Fibroblast of peridontal ligament (primary cell): ENCODE results near the gene BCL2L12.

Source experiments
- DNase-seq: peaks from one replicate; pipeline ENCODE4 v3.0.0-alpha.2; 2010; ENCODE audit errors: extremely low read depth

Gene BCL2L12

DNA sequence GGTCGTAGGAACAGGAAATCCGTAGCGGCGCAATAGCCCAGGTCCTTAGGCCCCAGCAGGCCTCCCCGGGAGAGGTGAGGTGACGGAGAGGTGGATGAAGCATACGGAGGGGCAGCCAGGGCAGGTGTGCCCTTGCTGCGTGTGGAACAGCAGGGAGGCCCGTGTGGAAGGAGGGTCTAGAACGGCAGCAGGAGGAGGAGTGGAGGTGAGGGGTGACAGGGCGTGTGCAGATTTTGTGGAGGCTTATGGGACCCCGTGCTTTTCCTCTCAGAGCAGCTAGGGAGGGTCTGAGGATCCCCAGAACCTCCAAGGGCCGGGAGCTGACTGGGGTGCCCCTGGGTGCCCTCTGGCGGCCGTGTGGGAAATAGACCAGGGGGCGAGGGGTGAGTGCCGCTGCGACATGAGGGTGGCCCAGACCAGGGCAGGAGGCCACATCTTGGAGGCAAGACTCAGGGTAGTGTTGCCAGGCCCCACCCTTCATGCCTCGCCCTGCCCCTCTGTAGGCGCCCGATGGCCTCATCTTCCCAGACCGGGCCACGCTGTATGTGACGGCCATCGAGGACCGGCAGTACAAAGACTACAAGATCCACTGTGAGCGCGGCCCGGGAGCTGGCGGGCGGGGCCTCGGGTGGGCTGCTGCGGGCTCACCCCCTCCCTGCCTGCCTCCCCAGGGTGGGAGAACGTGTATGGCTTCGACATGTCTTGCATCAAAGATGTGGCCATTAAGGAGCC lies 18.7 kb downstream of the BCL2L12 start:
- no peak for DNase-seq

DNA sequence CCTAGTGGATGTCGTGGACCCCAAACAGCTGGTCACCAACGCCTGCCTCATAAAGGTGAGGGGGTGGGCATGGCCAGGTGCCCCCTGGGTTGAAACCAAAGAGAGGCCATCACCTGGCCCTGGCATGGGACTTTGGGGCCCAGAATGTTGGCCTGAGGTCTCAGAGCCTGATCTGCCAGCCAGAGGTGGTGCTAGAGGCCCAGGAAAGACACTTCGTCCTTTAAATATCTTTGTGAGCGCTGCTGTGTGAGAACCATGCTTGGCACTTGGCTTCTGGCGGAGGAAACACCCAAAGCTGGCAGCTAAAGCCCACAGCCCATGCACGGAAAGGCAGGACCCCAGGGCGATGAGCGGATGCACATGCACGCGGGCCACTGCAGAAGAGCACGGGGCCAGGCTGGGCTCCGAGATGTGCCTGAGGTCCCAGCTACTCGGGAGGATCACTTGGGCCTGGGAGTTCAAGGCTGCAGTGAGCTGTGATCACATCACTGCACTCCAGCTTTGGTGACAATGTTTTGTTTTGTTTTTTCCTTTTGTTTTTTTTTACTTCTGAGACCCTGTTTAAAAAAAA lies 19.3 kb downstream of the BCL2L12 start:
- no peak for DNase-seq

DNA sequence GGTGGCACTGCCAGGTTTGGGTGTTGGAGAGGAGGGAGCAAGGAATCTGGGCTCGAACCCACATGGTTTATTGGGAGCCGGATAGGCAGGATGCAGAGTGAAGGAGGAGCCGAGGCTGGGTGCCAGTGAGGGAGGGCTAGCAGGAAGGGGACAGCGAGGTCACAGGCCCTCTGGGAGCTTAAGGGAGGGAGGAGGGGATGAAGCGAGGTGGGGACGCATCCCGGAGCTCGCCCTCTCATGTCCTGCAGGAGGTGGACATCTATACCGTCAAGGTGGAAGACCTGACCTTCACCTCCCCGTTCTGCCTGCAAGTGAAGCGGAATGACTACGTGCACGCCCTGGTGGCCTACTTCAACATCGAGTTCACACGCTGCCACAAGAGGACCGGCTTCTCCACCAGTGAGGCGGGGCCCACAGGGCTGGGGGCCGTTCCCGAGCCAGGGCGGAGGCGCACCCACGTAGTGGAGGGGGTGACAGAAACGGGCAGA lies 20.2 kb downstream of the BCL2L12 start:
- DNase-seq = no peak

DNA sequence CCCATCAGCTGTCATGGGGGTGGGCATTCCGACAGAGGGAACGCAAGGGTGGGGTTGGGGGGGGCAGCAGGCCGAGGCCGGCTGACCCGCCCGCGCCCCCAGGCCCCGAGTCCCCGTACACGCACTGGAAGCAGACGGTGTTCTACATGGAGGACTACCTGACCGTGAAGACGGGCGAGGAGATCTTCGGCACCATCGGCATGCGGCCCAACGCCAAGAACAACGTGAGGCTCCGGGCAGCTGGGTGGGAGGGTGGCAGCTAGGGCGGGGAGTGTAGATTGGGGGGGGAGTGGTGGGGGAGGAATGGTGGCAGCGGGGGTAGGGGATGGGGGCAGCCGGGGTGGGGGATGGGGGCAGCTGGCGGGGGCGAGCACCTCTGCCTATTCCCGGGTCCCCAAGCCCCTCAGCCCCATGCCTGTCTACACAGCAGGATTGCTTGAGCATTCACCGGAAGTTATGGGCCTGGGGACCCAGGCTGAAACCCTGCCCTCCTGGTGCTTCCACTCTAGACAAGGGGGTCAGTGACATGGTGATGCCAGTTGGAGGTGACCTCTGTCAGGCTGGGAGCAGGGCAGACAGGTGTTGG lies 20.9 kb downstream of the BCL2L12 start:
- no peak for DNase-seq

DNA sequence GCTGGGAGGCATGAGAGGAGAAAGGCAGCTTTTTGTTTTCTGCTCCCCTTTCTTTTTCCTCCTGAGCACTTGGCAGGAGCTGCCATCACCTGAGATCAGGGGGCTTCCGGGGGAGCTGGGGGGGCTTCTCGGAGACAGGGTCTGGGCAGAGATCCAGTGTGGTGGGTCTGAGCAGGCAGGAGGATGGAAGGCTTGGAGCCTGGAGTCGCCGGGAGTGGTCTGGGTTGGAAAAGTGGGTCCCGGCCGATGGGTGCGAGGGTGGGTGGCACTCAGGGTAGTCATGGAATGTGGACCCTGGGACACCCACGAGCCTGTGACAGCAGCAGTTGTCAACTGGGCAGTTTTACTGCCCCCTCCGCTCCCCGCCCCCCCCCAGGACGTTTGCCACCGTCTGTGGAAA lies 21.4 kb downstream of the BCL2L12 start:
- no peak for DNase-seq

DNA sequence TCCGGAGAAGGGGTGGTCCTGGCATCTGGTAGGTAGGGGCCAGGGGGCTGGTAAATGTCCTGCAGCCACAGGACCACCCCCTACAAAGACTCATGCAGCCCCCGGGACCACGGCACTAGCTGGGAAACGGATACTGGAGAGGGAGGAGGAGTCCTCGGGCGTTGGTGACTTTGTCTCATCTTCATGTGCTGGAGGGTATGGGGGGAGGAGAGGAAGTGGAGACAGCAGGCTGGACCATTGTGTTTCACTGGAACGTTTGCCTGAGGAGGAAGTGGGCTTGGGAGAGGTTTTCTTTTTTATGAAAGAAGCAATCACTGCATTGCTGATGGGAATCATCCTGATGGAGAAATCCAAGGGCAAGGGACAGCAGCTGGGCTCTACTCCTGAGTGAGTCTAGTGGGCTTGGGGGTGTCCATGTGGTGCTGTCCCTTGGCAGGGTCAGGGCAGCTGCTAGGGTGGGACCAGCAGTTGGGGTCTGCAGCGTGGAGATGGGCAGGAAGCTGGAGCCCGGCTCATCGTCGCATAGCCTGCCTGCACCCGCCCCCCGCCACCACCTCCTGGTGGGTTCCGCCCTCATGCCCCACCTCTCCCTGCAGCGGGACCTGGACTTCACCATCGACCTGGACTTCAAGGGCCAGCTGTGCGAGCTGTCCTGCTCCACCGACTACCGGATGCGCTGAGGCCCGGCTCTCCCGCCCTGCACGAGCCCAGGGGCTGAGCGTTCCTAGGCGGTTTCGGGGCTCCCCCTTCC lies 22.0 kb downstream of the BCL2L12 start:
- no peak for DNase-seq

DNA sequence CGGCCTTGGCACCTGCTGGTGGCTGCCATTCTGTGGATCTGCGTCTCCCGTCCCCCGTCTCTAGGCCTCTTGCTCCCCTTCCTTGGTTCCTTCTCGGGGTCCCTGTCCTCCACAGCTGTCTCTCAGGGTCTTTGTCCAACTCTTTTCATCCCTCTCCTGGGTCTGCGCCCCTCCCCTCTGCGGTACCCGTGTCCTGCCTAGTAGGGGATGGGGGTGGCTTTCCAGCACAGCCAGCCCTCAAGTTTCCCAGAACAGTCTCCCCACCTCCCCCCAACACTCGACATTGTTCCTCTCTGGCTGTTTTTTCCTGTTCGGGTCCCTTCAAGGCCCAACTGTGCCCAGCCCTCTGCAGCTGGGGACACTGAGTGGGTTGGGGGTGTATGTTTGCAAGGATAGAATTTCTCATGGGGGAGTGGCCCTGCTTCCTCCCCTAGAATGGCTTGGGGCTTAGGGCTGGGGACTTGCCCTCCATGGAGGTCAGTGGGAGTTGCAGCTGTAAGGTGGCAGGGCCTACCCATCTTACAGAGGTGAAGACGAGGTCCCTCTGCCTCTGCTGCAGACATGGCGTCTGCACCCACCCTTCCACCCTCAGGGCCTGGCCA lies 22.9 kb downstream of the BCL2L12 start:
- DNase-seq = no peak

DNA sequence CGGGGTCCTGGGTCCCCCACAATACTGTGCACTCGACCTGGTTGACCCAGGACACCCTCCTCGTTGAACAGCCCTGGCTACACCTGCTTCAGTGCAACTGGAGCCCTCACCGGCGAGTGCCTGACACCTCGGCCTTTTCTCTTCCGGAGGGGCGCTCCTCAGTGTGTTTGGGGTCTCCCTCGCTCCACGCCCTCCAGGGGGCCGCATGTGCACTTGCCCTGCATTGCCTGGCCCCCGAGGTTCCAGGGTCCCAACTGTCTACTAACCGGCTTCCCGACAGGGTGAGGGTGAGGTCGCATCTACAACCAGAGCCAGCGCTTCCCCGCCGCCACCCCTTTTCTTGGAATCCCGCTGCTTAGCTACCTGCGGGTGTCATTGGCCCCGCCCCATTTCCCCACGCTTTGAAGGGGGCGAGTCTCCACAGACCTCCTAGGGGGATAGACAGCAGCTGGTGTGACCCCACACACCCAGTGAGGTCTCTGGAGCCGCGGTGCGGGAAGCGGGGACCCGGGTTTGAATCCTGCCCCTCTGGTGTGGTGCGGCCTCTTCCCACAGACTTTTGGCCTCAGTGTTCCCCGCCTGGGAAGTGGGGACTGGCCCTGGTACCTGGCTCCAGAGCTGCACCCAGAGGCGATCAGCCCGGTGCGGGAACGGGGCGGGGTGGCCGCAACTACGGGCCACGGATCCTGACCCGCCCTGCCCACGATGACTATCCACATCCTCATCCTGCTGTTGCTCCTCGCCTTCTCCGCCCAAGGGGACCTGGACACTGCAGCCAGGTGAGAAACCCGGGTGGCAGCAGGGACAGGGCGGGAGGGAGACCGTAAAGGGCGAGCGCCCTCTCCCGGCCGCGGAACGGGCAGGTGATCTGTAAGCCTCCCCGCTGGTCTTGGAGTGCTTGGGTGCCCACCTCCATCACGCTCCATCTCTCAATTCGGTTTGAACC lies 23.7 kb downstream of the BCL2L12 start, which contains the start of gene ADM5:
ADM5 (plus strand) TSS at position 462 of the 946 bp plus-strand sequence; CDS start at position 706, 244 bp downstream.
- DNase-seq = no peak

DNA sequence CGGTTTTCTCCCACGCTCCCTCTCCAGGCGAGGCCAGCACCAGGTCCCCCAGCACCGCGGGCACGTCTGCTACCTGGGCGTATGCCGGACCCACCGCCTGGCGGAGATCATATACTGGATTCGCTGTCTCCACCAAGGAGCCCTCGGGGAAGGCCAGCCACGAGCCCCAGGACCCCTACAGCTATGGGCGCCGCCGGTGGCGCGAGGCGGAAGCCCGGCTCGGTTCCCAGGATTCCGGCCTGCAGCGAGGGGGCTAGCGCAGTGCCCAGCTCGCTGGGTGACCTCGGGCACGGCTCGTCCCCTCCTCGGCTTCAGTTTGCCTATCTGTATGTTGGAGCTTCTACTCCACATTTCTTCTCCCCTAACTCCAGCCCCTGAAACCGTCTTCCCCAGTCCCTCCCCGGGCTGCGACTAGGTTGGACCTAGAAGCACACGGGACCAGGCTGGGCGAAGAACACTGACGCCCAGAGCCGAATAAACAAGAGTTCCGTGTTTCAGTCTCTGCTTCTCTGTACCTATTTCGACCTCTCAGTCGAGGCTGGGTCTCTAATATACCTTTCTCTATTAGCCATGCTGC lies 24.4 kb downstream of the BCL2L12 start:
- no peak for DNase-seq

DNA sequence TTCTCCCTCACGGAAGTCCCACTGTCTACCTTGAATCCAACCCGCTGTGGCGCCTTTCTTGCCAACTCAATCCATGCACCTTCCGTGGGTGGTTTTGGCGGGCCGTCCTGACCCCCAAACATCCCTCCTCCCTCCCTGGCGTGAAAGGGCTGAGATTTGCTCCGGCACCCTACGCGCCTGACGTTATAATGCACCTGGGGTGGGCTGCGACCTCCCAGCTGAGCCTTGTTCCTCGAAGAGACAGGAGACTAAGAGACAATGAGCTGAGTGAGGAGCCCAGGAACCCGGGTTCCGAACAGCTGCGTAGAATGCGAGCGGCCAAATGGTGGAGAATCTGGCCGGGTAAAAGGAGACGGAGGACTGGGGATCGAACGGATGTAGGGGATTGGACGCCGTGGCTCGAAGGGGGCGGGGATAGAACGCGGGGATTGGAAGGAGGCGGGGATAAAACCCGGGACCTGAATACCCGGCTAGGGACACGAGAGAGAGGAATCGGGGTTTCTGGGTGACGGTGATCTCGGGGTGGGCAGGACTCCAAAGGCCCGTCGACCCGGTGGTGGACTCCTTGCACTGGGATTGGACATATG lies 25.0 kb downstream of the BCL2L12 start, which contains the start of gene CPT1C:
CPT1C (plus strand) TSS at position 461 of the 587 bp plus-strand sequence. CDS start 1,137 bp downstream, outside the sequence.
- DNase-seq = peak; percentile 72

DNA sequence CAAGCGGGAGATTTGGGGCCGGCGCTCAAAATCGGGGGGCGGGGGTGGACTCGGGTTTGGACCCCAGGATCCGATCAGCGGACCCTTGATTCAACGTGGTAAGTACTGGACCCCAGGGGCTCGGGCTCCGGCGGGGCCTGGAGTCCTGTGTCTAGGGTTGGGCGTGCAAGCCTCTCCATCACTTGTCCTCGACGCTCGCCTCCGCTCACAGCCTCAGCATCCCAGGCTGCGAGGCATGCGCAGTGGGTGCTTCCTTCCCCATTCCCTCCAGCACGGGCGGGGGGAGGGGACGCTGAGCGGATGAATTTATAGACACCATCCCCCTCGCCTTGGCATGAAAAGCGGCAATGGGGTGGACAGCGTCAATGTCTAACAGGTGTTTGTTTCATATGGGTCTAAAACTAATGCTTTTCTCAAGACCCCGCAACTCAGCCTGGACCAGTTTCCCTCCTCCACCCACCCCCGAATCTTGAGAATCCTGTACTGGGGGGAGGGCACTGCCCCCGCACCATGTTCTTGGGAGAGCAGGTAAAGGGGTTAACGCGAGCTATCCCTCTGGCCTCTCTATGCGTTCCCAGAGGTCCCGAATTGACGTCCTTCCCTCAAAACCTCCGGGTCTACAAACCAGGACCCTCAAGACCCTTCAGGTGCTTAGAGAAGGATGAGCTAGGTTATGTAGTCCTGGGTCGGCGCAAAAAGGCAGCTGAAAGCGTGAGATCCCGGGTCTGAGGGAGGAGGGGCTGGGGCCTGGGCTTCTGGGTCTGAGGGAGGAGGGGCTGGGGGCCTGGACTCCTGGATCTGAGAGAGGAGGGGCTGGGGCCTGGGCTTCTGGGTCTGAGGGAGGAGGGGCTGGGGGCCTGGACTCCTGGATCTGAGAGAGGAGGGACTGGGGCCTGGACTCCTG lies 25.8 kb downstream of the BCL2L12 start:
- peak; percentile 68 for DNase-seq

DNA sequence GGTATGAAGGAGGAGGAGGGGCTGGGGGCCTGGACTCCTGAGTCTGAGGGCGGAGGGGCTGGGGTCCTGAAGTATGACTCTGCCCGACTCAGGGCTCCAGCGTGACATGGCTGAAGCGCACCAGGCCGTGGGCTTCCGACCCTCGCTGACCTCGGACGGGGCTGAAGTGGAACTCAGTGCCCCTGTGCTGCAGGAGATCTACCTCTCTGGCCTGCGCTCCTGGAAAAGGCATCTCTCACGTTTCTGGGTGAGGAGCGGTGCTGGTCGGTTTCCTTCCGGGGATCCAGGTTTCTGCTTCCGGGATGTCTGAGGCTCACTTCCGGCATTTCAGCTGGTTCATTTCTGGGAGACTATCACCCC lies 26.4 kb downstream of the BCL2L12 start:
- DNase-seq = no peak

DNA sequence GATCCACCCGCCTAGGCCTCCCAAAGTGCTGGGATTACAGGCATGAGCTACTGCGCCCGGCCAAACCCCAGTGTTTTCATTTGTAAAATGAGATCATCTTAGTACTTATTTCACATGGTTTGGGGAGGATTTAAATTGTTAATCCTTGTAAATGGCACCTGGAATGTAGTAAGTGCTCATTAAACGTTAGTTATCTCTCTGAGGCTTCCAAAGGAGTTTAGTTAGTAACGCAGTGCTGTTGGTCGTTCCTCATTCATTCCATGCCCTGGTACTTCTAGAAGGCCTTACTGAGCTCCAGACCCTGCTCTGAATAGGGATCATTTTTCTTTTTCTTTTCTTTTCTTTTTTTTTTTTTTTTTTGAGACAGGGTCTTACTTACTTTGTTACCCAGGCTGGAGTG lies 30.4 kb downstream of the BCL2L12 start:
- DNase-seq = no peak

DNA sequence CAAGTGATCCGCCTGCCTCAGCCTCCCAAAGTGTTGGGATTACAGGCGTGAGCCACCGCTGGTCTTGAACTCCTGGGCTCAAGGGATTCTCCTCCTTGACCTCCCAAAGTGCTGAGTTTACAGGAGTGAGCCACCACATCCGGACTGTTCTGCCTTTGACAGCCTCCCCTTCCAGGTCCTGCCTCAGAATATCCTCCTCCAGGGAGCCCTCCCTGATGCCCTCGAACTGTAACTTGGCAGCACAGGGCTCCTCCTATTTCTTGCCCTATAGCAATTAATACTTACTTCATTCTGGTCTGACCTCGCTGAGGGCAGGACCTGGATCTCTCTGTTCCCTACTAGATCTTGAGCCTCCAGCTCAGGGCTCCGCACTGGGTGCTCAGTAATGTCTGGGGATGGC lies 31.1 kb downstream of the BCL2L12 start:
- DNase-seq = no peak

DNA sequence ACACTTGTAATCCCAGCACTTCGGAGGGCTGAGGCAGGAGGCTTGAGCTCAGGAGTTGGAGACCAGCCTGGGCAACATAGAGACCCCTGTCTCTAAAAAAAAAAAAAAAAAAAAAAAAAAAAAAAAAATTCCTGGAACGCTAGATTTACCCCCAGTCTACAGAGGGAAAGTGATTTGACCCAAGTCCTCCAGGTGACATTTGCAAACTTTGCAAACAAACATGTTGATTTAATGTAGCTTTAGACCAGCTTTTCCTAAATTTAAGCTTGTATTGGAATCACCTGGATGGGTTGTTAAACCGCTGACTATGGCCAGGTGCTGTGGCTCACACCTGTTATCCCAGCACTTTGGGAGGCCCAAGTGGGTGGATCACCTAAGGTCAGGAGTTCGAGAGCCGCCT lies 33.6 kb downstream of the BCL2L12 start:
- no peak for DNase-seq

DNA sequence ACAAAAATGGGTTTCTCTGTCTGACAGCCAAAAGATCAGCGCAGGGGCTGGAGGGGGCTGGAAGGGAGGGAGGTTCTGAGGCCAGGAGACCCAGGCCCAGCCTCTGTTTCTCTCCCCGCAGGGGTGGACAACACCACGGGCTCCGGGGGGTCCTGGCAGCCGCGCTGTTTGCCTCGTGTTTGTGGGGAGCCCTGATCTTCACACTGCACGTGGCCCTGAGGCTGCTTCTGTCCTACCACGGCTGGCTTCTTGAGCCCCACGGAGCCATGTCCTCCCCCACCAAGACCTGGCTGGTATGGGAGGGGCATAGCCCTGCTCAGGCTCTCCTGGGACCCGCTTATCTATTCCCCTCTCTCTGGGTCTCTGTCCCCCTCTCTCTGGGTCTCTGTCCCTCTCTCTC lies 34.8 kb downstream of the BCL2L12 start:
- DNase-seq = no peak

DNA sequence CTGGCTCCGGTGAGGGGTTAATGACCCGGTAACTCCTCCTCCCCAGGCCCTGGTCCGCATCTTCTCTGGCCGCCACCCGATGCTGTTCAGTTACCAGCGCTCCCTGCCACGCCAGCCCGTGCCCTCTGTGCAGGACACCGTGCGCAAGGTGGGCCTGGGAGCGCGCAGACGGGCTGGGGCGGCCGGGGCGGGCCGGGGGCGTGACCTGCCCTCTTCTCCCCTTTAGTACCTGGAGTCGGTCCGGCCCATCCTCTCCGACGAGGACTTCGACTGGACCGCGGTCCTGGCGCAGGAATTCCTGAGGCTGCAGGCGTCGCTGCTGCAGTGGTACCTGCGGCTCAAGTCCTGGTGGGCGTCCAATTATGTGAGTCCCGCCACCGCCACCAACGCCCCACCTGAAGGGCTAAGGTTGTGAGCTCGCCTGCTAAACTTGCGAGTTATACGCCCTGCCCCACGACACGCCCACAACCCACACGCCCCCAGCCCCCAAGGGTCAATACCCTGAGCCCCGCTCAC lies 35.6 kb downstream of the BCL2L12 start:
- DNase-seq = no peak

DNA sequence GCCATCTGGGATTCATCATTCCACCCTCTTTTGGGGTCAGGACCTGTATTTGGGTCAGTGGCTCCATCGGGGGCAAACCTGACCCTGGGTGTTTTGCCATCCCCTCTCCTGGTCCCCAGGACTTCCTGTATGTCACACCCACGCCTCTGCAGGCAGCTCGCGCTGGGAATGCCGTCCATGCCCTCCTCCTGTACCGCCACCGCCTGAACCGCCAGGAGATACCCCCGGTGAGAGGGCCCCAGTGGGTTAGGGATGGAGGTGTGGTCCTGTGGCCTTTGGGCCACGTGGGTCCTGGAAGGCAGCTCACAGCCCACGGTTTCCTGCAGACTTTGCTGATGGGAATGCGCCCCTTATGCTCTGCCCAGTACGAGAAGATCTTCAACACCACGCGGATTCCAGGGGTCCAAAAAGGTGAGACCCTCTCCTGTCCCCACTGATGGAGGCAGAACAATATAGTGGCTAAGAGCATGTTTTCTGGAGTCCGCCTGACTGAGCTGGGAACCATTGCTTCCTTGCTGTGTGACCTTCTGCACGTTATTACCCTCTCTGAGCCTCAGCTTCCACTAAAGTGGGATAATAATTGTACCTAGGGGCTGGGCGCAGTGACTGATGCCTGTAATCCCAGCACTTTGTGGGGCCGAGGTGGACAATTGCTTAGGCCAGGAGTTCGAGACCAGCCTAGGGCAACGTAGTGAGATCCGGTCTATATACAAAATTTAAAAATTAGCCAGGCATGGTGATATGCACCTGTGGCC lies 39.3 kb downstream of the BCL2L12 start:
- no peak for DNase-seq
